Peyer's patch (tissue), 4 donors: Measurements from ENCODE around the gene OCA2.

Source experiments
- CTCF ChIP-seq, 6 experiments: fragments of 450-650 bp in 4 of 6; fragments of 200-600 bp in 2 of 6; sonication (generic) in 1 of 6; IDR thresholded peaks; one replicate each; pipeline ENCODE4 v1.5.1; 2017 to 2019; ENCODE audit warnings: antibody characterized with exemption in 6 of 6, mild to moderate bottlenecking in 3 of 6, moderate library complexity in 1 of 6
- POLR2A ChIP-seq, 2 donors: fragments of 450-650 bp; IDR thresholded peaks; one replicate each; pipeline ENCODE4 v1.5.1; 2017; ENCODE audit warnings: antibody characterized with exemption in 2 of 2, mild to moderate bottlenecking in 2 of 2, moderate library complexity in 2 of 2

GRCh38 chr15:27828746-27829145, 270.4 kb downstream of the OCA2 start:
- TF ChIP-seq POLR2A (IDR thresholded peaks at IDR 0.05) = no peak
- no peak for TF ChIP-seq CTCF (IDR thresholded peaks at IDR 0.05)
